Liver (tissue), 9 donors: ENCODE results near the gene MAPRE2. TPM values are rescaled to one million over a fixed set of nuclear protein-coding genes. Genes with fewer than 3 reads are reported as not detected.

Experiments
- DNase-seq: peaks from one replicate; pipeline ENCODE4 v3.0.0-alpha.2; 2017; ENCODE audit warnings: low spot score
- H3K27ac ChIP-seq, 2 donors: one replicate each; pipeline ENCODE4 v1.7.0; 2013; ENCODE audit warnings: inconsistent platforms in 2 of 2, low read length in 2 of 2, control low read depth in 1 of 2, low read depth in 1 of 2, mild to moderate bottlenecking in 1 of 2
- H3K27me3 ChIP-seq, 4 donors: one replicate each; pipeline versions ENCODE4 v1.6.1 to v1.7.0; 2013; ENCODE audit warnings: low read length in 3 of 4, inconsistent platforms in 1 of 4, mild to moderate bottlenecking in 1 of 4, moderate library complexity in 1 of 4; ENCODE audit not compliant: control insufficient read depth in 4 of 4, insufficient read depth in 4 of 4
- H3K36me3 ChIP-seq, 4 donors: one replicate each; pipeline versions ENCODE4 v1.6.1 to v1.7.0; 2013; ENCODE audit warnings: low read length in 3 of 4, mild to moderate bottlenecking in 3 of 4, low read depth in 1 of 4, moderate library complexity in 1 of 4; ENCODE audit not compliant: control insufficient read depth in 4 of 4, insufficient read depth in 3 of 4
- H3K4me1 ChIP-seq, 4 donors: one replicate each; pipeline versions ENCODE4 v1.6.1 to v1.7.0; 2013; ENCODE audit warnings: low read length in 3 of 4, mild to moderate bottlenecking in 3 of 4, moderate library complexity in 1 of 4; ENCODE audit not compliant: control insufficient read depth in 4 of 4, insufficient read depth in 4 of 4
- H3K4me3 ChIP-seq, 3 donors: one replicate each; pipeline versions ENCODE4 v1.6.1 to v1.7.0; 2013; ENCODE audit warnings: low read length in 3 of 3, control low read depth in 1 of 3, low read depth in 1 of 3, mild to moderate bottlenecking in 1 of 3
- H3K9ac ChIP-seq, 2 donors: one replicate each; pipeline ENCODE4 v1.7.0; 2013; ENCODE audit warnings: low read length in 2 of 2, mild to moderate bottlenecking in 2 of 2, moderate library complexity in 2 of 2, control low read depth in 1 of 2, low read depth in 1 of 2
- H3K9me3 ChIP-seq, 4 donors: one replicate each; pipeline versions ENCODE4 v1.6.1 to v1.7.0; 2013; ENCODE audit warnings: low read length in 3 of 4; ENCODE audit not compliant: control insufficient read depth in 4 of 4
- ATF3 ChIP-seq: IDR thresholded peaks from 2 replicates; pipeline ENCODE4 v1.6.1; 2016; ENCODE audit warnings: antibody characterized with exemption
- CTCF ChIP-seq: fragments of 150-350 bp; IDR thresholded peaks from 2 replicates; pipeline ENCODE4 v1.5.1; 2017; ENCODE audit warnings: improper control_type of control experiment, low read depth, low read length; ENCODE audit not compliant: missing input control
- EGR1 ChIP-seq, 2 donors: IDR thresholded peaks; 2 replicates each; pipeline ENCODE4 v1.6.1; 2016 to 2018; ENCODE audit warnings: antibody characterized with exemption in 2 of 2, low read depth in 2 of 2
- FOXA2 ChIP-seq: IDR thresholded peaks from 2 replicates; pipeline ENCODE4 v1.6.1; 2016; ENCODE audit warnings: antibody characterized with exemption
- HNF4G ChIP-seq: IDR thresholded peaks from 2 replicates; pipeline ENCODE4 v1.6.1; 2016; ENCODE audit warnings: antibody characterized with exemption
- MAX ChIP-seq: IDR thresholded peaks from 2 replicates; pipeline ENCODE4 v1.6.1; 2016; ENCODE audit warnings: antibody characterized with exemption
- RAD21 ChIP-seq, 2 donors: IDR thresholded peaks; 2 replicates each; pipeline ENCODE4 v1.6.1; 2016; ENCODE audit warnings: antibody characterized with exemption in 2 of 2, mild to moderate bottlenecking in 2 of 2
- REST ChIP-seq: IDR thresholded peaks from 2 replicates; pipeline ENCODE4 v1.6.1; 2016; ENCODE audit warnings: antibody characterized with exemption, mild to moderate bottlenecking
- RXRA ChIP-seq, 2 donors: IDR thresholded peaks; 2 replicates each; pipeline ENCODE4 v1.6.1; 2017 to 2018; ENCODE audit warnings: antibody characterized with exemption in 2 of 2, mild to moderate bottlenecking in 1 of 2
- SP1 ChIP-seq: IDR thresholded peaks from 2 replicates; pipeline ENCODE4 v1.6.1; 2018; ENCODE audit warnings: antibody characterized with exemption, mild to moderate bottlenecking
- TAF1 ChIP-seq: conservative IDR thresholded peaks from 2 replicates; pipeline ENCODE4 v1.6.1; 2016; ENCODE audit warnings: antibody characterized with exemption, mild to moderate bottlenecking
- YY1 ChIP-seq: IDR thresholded peaks from 2 replicates; pipeline ENCODE4 v1.6.1; 2016; ENCODE audit warnings: antibody characterized with exemption, mild to moderate bottlenecking
- ZBTB33 ChIP-seq: IDR thresholded peaks from 2 replicates; pipeline ENCODE4 v1.6.1; 2016; ENCODE audit warnings: antibody characterized with exemption
- WGBS: extraction: QIAGEN DNeasy Blood & Tissue Kit; methylation state at CpG from one replicate; pipeline ENCODE4 v1.1.7; 2013; 5-methylcytosine and 5-hydroxymethylcytosine counted together
- polyA plus RNA-seq, 2 donors: library from polyadenylated mRNA; stranded (reverse) in 1 of 2; unstranded in 1 of 2; fragments of 200-250 nt in 1 of 2; fragments of >200 nt in 1 of 2; fragmentation: Nextera tagmentation in 1 of 2; extraction: Ambion mirVana in 1 of 2; gene quantifications; one replicate each; pipeline versions ENCODE4 v1.2.1 to v1.2.3, GENCODE V29; 2013 to 2015
- total RNA-seq, 2 donors: library from RNA; depleted of rRNA; stranded (reverse); fragments of >200 nt; gene quantifications; one replicate each; pipeline ENCODE4 v1.2.3, GENCODE V29; 2014
- donor health status: healthy.
- donor health status: healthy.
- donor health status: healthy.
- donor health status: healthy.
- donor health status: healthy.

MAPRE2 gene
- total and polyA plus RNA-seq, 4 donors: 7.9 to 12.8 (median 11.0) TPM

- no peak overlapping the region for H3K4me3 ChIP-seq
- peaks cover 1 to 27% (median 16%) of the 10 kb centered on the region in 4 donors for H3K4me1 ChIP-seq
- H3K27ac ChIP-seq: no peak overlapping the region
- H3K27me3 ChIP-seq: no peaks in the 10 kb centered on the region
- 89% methylated on average over 3 of the region's 3 CpGs for WGBS
- TF ChIP-seq TAF1 (no peak), ATF3 (no peak), YY1 (no peak), REST (no peak), CTCF (no peak), FOXA2 (no peak), ZBTB33 (no peak), SP1 (no peak)
- H3K36me3 ChIP-seq: no peaks in the 10 kb centered on the region
- no peak overlapping the region for H3K9ac ChIP-seq
- no peaks in the 10 kb centered on the region for H3K9me3 ChIP-seq
- no peak for DNase-seq
Observed at GRCh38 chr18:35087726-35088125, 46.5 kb downstream of the MAPRE2 start.

GRCh38 chr18:35088921-35089320 is 47.7 kb downstream of the MAPRE2 start:
- 88% methylated on average over 3 of the region's 3 CpGs for WGBS
- no peak overlapping the region for H3K9ac ChIP-seq
- no peaks in the 10 kb centered on the region for H3K9me3 ChIP-seq
- no peak overlapping the region for H3K4me3 ChIP-seq
- H3K36me3 ChIP-seq: no peaks in the 10 kb centered on the region
- peaks cover 1 to 25% (median 14%) of the 10 kb centered on the region in 4 donors for H3K4me1 ChIP-seq
- no peak overlapping the region for H3K27ac ChIP-seq
- no peak for TF ChIP-seq FOXA2
- TF ChIP-seq RAD21 (IDR thresholded peaks at IDR 0.05): no peak
- no peak for TF ChIP-seq YY1
- no peak for TF ChIP-seq EGR1 (IDR thresholded peaks at IDR 0.05; ENCODE audit: low read depth in 2 of 2)
- TF ChIP-seq REST: no peak
- no peak for TF ChIP-seq MAX
- TF ChIP-seq HNF4G: no peak
- peak in 1 of 2 donors; percentile 41 for TF ChIP-seq RXRA (IDR thresholded peaks at IDR 0.05)
- no peaks in the 10 kb centered on the region for H3K27me3 ChIP-seq
- DNase-seq: no peak
